ENCODE results near the gene ATL3. TPM values are rescaled to one million over a fixed set of nuclear protein-coding genes. Genes with fewer than 3 reads are reported as not detected.

The ATL3 gene
- total RNA-seq, 1 experiment from 2014 or later = 79.0 TPM

GRCh38 chr11:63660972-63661371, 10.2 kb downstream of the ATL3 start:
- POLR2A ChIA-PET = interaction anchor here (0.6 kb wide), 1 partner anchor 74 kb away, joined by 3 read pairs; no protein-coding TSS in a partner anchor
- Histone ChIP-seq H3K27ac (ENCODE audit: low read length) (no peak overlapping the region), H3K27me3 (ENCODE audit: control insufficient read depth, insufficient read depth, low read length) (no peaks in the 10 kb centered on the region), H3K4me3 (ENCODE audit: low read depth in 2 of 2, low read length in 2 of 2) (no peak overlapping the region), H3K36me3 (ENCODE audit: control insufficient read depth, insufficient read depth, low read length) (no peaks in the 10 kb centered on the region; the same call in 1 of the 2 replicates), H3K4me1 (ENCODE audit: control insufficient read depth, insufficient read depth, low read length) (peaks cover 6% of the 10 kb centered on the region; the same call in 1 of the 2 replicates), H3K9me3 (ENCODE audit: control insufficient read depth, insufficient read depth, low read depth, low read length) (no peaks in the 10 kb centered on the region)
- in situ Hi-C loops (cut with HindIII; ENCODE audit: low pct_unique_long_range_greater_than_20kb, low sequenced_read_pairs) = no loop called here
- CTCF ChIA-PET = interaction anchor here (0.6 kb wide), 1 partner anchor 33 kb away, joined by 4 read pairs; no protein-coding TSS in a partner anchor
- BruUV-seq (replicated peaks) = no TSS peak
- ATAC-seq (no peak), DNase-seq (ENCODE audit: low read depth, low spot score) (no peak)
- TF ChIP-seq REST (IDR thresholded peaks at IDR 0.05; ENCODE audit: insufficient read depth in 1 of 2, low read depth in 2 of 2, low read length in 1 of 2) (no peak), SIN3A (IDR thresholded peaks at IDR 0.05; ENCODE audit: borderline replicate concordance, insufficient read depth, low read depth, low read length) (no peak), CTCF (IDR thresholded peaks at IDR 0.05) (no peak), TCF7L2 (IDR thresholded peaks at IDR 0.05; ENCODE audit: low read depth, low read length) (no peak), POLR2AphosphoS5 (IDR thresholded peaks at IDR 0.05; ENCODE audit: low read depth, low read length) (no peak)
- intact Hi-C loops (cut with micrococcal nuclease; ENCODE audit: unreplicated experiment) = no loop called here

- Histone ChIP-seq H3K4me1 (ENCODE audit: control insufficient read depth, insufficient read depth, low read length) (no peaks in the 10 kb centered on the region), H3K9me3 (ENCODE audit: control insufficient read depth, insufficient read depth, low read depth, low read length) (no peaks in the 10 kb centered on the region), H3K27me3 (ENCODE audit: control insufficient read depth, insufficient read depth, low read length) (no peaks in the 10 kb centered on the region), H3K4me3 (ENCODE audit: low read depth in 2 of 2, low read length in 2 of 2) (no peak overlapping the region), H3K36me3 (ENCODE audit: control insufficient read depth, insufficient read depth, low read length) (peaks cover 17% of the 10 kb centered on the region; the same call in 1 of the 2 replicates), H3K27ac (ENCODE audit: low read length) (no peak overlapping the region)
- in situ Hi-C loops (cut with HindIII; ENCODE audit: low pct_unique_long_range_greater_than_20kb, low sequenced_read_pairs) = no loop called here
- intact Hi-C loops (cut with micrococcal nuclease; ENCODE audit: unreplicated experiment) = no loop called here
- TF ChIP-seq CTCF (IDR thresholded peaks at IDR 0.05) = no peak
- TF ChIP-seq POLR2AphosphoS5 (IDR thresholded peaks at IDR 0.05; ENCODE audit: low read depth, low read length) = no peak
- TF ChIP-seq TCF7L2 (IDR thresholded peaks at IDR 0.05; ENCODE audit: low read depth, low read length) = no peak
- TF ChIP-seq SIN3A (IDR thresholded peaks at IDR 0.05; ENCODE audit: borderline replicate concordance, insufficient read depth, low read depth, low read length) = no peak
- no peak for TF ChIP-seq REST (IDR thresholded peaks at IDR 0.05; ENCODE audit: insufficient read depth in 1 of 2, low read depth in 2 of 2, low read length in 1 of 2)
- no TSS peak for BruUV-seq (replicated peaks)
- ATAC-seq = no peak
- CTCF ChIA-PET = no interaction called here
- DNase-seq (ENCODE audit: low read depth, low spot score) = no peak
- POLR2A ChIA-PET = no interaction called here
Measured at GRCh38 chr11:63652671-63653070, 18.5 kb downstream of the ATL3 start.
